Subcutaneous adipose tissue (tissue), 4 donors: Measurements from ENCODE around the gene SYAP1. TPM values are rescaled to one million over a fixed set of nuclear protein-coding genes. Genes with fewer than 3 reads are reported as not detected.

Source experiments
- total RNA-seq, 4 donors: library from RNA; depleted of rRNA; stranded (reverse); fragments of >200 nt; gene quantifications; one replicate each; pipeline ENCODE4 v1.1.0, GENCODE V29; 2016
- TF ChIP-seq, protein P1 (sequence below): fragments of 450-650 bp; IDR thresholded peaks from one replicate; pipeline ENCODE4 v1.5.1; 2016; ENCODE audit warnings: low read depth, mild to moderate bottlenecking, control low read depth, antibody characterized with exemption, moderate library complexity

Gene SYAP1
- total RNA-seq, 4 donors from 2014 or later = 18.9 to 38.6 (median 21.6) TPM

DNA sequence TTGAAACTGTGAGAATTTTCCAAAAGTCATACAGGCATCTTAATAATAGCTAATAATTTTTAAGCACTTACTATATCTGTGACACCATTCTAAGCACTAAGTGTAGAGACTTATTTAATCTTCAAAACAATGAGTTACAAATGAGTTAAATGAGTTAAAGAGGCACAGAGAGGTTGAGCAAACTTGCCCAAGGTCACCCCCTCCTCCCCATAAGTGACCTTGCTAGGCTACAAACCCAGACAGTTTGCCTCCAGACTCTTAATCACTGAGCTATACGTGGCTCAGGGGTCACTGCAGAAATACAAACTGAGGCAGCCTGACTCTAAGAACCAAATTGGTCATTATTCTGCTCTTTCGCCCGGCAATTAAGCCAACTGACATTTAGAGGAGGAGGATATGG is 22.5 kb upstream of the SYAP1 start:
- TF ChIP-seq, protein P1, sequence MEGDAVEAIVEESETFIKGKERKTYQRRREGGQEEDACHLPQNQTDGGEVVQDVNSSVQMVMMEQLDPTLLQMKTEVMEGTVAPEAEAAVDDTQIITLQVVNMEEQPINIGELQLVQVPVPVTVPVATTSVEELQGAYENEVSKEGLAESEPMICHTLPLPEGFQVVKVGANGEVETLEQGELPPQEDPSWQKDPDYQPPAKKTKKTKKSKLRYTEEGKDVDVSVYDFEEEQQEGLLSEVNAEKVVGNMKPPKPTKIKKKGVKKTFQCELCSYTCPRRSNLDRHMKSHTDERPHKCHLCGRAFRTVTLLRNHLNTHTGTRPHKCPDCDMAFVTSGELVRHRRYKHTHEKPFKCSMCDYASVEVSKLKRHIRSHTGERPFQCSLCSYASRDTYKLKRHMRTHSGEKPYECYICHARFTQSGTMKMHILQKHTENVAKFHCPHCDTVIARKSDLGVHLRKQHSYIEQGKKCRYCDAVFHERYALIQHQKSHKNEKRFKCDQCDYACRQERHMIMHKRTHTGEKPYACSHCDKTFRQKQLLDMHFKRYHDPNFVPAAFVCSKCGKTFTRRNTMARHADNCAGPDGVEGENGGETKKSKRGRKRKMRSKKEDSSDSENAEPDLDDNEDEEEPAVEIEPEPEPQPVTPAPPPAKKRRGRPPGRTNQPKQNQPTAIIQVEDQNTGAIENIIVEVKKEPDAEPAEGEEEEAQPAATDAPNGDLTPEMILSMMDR = no peak

DNA sequence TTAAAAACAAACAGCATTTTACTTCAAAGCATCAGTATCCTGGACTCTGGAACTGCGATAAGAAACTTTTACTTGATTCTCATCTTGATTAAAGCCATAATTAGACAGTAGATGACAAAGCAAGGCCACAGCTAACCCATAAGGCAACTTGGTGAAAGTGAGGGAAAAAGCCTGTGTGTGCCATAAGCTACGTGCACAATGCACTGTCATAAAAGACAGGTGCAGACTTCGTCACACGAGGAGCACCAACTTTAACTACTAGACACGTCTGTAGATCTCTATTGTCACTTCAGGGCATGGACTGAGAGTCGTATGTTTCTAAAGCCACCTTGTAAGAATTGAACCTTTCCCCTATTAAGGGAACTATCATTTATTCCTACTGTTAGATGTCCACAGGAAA is 20.0 kb upstream of the SYAP1 start:
- TF ChIP-seq, protein P1 = no peak

DNA sequence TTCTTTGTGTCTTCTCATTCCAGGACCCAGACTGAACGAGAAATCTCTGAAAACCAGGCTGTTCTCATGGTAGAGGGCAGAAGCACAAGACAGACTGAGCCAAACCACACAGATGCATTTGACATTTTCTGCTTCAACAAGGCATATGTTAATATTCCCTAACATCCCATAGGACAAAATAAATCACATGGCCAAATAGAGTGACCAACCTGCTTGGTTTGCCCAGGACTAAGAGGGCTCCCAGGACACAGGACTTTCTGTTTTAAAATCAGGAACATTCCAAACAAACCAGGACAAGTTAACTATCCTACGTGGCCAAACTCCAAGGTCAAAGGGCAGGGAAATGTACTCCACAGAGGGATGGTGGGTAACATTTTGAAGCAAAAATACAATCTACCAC is 18.7 kb upstream of the SYAP1 start:
- TF ChIP-seq, protein P1 = no peak

DNA sequence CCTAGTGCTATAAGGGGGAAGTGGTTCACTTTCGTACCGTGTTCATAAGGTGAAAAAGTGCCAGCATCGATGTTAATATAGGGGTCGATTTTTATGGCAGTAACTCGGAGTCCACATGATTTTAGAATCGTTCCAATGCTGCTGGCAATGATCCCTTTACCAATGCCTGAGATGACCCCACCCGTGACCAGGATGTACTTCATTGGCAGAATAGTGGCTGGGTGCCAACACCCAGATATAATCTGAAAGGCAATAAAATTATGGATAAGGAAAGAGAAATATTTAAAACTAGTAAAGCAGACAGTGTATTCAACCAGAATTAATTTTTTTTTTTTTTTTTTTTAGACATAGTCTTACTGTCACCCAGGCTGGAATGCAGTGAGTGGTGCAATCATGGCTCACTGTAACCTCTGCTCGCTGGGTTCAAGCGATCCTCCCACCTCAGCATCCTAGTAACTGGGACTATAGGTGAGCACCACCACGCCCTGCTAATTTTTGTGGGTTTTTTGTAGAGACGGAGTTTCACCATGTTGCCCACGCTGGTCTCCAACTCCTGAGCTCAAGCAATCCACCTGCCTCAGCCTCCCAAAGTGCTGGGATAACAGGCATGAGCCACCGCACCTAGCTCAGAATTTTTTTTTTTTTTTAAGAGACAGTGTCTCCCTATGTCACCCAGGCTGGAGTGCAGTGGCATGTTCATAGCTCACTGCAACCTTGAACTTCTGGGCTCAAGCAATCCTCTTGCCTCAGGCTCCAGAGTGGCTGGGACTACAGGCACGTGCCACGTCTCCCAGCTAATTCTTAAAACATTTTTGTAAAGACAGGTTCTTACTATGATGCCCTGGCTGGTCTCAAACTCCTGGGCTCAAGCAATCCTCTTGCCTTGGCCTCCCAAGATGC is 16.5 kb upstream of the SYAP1 start:
- TF ChIP-seq, protein P1 = no peak

DNA sequence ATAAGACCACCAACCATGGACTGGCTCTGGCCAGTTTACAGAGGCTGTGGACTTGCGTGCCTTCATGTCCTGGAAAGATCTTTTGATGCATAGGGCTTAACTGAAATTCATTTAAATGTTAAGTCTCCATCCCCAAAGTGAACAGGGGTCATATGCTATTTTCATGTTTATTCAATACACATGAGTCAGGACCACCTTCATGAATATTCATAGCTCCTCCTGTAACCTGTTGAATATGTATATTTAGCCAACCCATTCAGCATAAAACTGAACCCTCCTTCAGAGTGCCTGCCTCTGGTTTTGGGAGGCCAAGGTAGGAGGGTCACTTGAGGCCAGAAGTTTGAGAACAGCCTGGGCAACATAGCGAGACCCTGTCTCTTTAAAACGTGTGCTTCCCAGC is 14.0 kb upstream of the SYAP1 start:
- TF ChIP-seq, protein P1 = no peak

DNA sequence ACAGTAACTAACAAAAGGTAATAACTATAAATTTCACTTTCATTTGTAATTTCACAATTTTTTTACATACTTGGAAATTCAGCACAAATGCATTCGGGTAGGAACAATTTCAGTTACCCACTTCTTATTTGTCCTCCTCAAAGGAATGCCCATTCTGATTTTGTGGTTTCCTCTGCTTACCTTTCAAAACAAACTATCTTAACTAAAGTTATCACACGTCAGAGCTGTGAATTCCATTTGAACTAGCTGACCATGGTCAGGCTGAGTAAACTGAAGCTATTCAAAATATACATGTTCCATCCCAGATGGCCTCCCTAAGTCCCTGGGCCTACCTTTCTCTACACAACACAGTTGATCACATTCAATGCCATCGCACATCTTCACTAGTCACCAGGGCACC is 11.4 kb upstream of the SYAP1 start:
- TF ChIP-seq, protein P1 = no peak

DNA sequence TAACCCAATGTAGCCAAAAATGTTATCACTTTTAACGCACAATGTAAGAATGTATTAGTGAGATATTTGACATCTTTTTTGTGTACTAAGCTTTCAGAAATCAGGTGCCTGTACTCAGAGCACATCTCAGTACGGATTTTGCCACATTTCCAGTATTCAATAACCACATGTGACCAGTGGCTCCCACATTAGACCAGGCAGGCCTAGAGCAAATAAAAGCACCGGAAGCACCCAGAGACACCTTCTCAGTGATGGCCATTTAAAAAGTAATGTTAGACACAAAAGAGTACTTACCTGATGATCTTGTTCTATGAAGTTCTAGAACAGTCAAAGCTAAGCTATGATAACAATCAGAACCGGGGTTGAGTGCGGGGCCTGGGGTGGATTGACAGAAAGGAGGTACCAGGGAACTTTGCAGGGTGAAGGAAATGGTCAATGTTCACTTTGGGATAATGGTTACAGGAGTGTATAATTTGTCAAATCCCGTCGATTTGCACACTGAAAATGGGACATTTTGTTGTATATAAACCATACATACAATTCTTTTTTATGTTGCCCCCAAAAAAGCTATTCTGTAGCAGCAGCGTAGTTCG is 8.1 kb upstream of the SYAP1 start:
- TF ChIP-seq, protein P1 = no peak
